Esophagus (tissue), 2 donors: ENCODE measurements around the gene DCANP1. TPM values are rescaled to one million over a fixed set of nuclear protein-coding genes. Genes with fewer than 3 reads are reported as not detected.

Source experiments
- H3K27ac ChIP-seq, 2 donors: one replicate each; pipeline ENCODE4 v1.5.1; 2013; ENCODE audit warnings: low read depth in 2 of 2, mild to moderate bottlenecking in 2 of 2, inconsistent platforms in 1 of 2, low read length in 1 of 2, moderate library complexity in 1 of 2
- H3K27me3 ChIP-seq, 2 donors: one replicate each; pipeline ENCODE4 v1.6.1; 2013; ENCODE audit warnings: low read length in 2 of 2, control low read depth in 1 of 2, mild to moderate bottlenecking in 1 of 2; ENCODE audit not compliant: insufficient read depth in 2 of 2, control insufficient read depth in 1 of 2
- H3K36me3 ChIP-seq, 2 donors: one replicate each; pipeline ENCODE4 v1.6.1; 2013; ENCODE audit warnings: low read length in 1 of 2; ENCODE audit not compliant: control insufficient read depth in 2 of 2, insufficient read depth in 2 of 2
- H3K4me1 ChIP-seq, 2 donors: one replicate each; pipeline ENCODE4 v1.6.1; 2013; ENCODE audit warnings: low read length in 1 of 2; ENCODE audit not compliant: control insufficient read depth in 2 of 2, insufficient read depth in 2 of 2
- H3K4me3 ChIP-seq, 2 donors: one replicate each; pipeline ENCODE4 v1.5.1; 2013; ENCODE audit warnings: low read length in 2 of 2, mild to moderate bottlenecking in 2 of 2, low read depth in 1 of 2, moderate library complexity in 1 of 2
- H3K9me3 ChIP-seq, 2 donors: one replicate each; pipeline ENCODE4 v1.6.1; 2013; ENCODE audit warnings: mild to moderate bottlenecking in 2 of 2, low read depth in 1 of 2, low read length in 1 of 2, moderate library complexity in 1 of 2; ENCODE audit not compliant: control insufficient read depth in 2 of 2, insufficient read depth in 1 of 2
- WGBS, 2 donors: extraction: QIAGEN DNeasy Blood & Tissue Kit; methylation state at CpG; one replicate each; pipeline ENCODE4 v1.1.7; 2013; 5-methylcytosine and 5-hydroxymethylcytosine counted together
- polyA plus RNA-seq, 2 donors: library from polyadenylated mRNA; stranded (reverse); fragments of 200-250 nt; gene quantifications; one replicate each; pipeline ENCODE4 v1.2.3, GENCODE V29; 2013
- donor health status: healthy with polysubstance abuse.
- donor health status: Bipolar disorder and iron deficiency.

DCANP1 gene
- polyA plus RNA-seq, 2 donors = 0.04 to 0.20 TPM

- H3K4me3 ChIP-seq = no peak overlapping the region
- WGBS, 2 donors = 44 to 49% methylated on average over 5 of the region's 5 CpGs
- no peaks in the 10 kb centered on the region for H3K9me3 ChIP-seq
- H3K36me3 ChIP-seq = peaks cover 0 to 9% of the 10 kb centered on the region in 2 donors
- no peaks in the 10 kb centered on the region for H3K27me3 ChIP-seq
- peak overlapping the region in 1 of 2 donors; percentile 76 for H3K27ac ChIP-seq
- H3K4me1 ChIP-seq = peaks cover 13 to 26% of the 10 kb centered on the region in 2 donors
Measured at GRCh38 chr5:135395451-135395850, 51.7 kb downstream of the DCANP1 start.

Other genes with a start within 250 kb of the DCANP1 start
- gene MACROH2A1, start 48.1 kb downstream of the DCANP1 start, polyA plus RNA-seq = 100 to 1,000 TPM; 210 to 233 TPM
- under 1 TPM; 0.02 to 0.18 TPM for gene TIFAB, start 5.0 kb upstream of the DCANP1 start, polyA plus RNA-seq
- under 1 TPM in 1 of 2 donors, not detected in 1; 0.02 TPM for gene NEUROG1, start 88.6 kb upstream of the DCANP1 start, polyA plus RNA-seq
- gene CXCL14, start 131.6 kb upstream of the DCANP1 start, polyA plus RNA-seq = 100 to 1,000 TPM in 1 of 2 donors, 10 to 100 TPM in 1; 88.9 to 199 TPM